ENCODE results near the gene ZNF205.

Gene ZNF205

DNA sequence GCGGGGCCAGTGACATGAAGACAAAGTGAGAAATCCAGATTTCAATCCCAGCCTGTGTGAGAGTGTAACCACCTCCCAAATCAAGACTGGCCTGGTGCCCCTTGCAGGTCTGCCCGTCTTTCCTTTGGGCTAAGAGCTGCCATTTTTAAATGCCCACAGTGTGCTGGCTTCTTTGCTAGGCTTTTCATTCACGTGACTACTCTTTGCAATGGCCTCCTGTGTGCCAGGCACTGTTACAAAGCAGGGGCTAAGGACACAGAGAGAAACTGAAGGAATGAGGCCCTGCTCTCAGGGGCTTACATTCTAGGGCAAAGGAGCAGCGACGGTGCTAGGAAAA, 13.0 kb upstream of the ZNF205 start:
- DNase-seq (ENCODE audit: low read depth, low spot score) = no peak
- H3K4me3 ChIP-seq (ENCODE audit: low read length) = no peak overlapping the region

GRCh38 chr16:3099732-3100499, 12.5 kb upstream of the ZNF205 start:
- peak overlapping the region; percentile 32 for H3K4me3 ChIP-seq (ENCODE audit: low read length)

DNA sequence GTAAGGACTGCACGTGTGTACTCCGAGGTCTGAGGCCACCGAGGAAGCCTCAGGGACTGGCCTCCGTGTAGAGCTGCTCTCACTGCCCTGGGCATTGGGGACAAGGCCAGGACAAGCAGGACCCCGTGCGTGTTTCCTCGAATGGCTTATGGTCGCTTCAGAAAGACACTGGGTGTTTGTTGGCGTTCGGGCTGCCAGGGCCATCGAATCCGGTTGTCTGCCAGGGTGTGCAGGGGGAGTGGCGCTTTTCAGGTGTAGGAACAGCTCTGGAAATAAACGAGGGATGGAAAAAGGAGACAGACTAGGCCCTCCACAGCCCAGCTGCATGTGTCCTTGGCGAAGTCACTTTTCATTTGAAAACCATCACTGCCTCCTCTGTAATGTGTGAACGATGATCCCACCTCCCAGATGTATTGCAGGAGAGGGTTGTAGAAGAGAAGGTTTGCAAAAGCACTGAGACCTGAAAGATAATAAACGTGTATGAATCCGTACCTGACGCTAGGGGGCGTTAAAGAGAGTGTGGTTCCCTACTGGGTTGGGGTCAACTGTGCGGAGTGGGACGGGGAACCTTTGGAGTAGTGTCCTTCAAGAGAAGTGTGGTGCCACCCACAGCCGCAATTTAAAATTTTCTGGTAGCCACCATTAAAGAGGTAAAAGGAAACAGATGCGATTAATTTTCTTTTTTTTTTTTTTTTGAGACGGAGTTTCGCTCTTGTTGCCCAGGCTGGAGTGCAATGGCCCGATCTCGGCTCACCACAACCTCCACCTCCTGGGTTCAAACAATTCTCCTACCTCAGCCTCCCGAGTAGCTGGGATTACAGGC, 11.2 kb upstream of the ZNF205 start:
- DNase-seq (ENCODE audit: low read depth, low spot score) = peak; percentile 49
- no peak overlapping the region for H3K4me3 ChIP-seq (ENCODE audit: low read length)

More at GRCh38 chr16:3099732-3100499, 12.5 kb upstream of the ZNF205 start:
- DNase-seq (ENCODE audit: low read depth, low spot score) = peak; percentile 83

- no peak overlapping the region for H3K4me3 ChIP-seq (ENCODE audit: low read length)
- no peak for DNase-seq (ENCODE audit: low read depth, low spot score)
These were observed 10.4 kb upstream of the ZNF205 start for GRCh38 chr16:3101841-3102470.

DNA sequence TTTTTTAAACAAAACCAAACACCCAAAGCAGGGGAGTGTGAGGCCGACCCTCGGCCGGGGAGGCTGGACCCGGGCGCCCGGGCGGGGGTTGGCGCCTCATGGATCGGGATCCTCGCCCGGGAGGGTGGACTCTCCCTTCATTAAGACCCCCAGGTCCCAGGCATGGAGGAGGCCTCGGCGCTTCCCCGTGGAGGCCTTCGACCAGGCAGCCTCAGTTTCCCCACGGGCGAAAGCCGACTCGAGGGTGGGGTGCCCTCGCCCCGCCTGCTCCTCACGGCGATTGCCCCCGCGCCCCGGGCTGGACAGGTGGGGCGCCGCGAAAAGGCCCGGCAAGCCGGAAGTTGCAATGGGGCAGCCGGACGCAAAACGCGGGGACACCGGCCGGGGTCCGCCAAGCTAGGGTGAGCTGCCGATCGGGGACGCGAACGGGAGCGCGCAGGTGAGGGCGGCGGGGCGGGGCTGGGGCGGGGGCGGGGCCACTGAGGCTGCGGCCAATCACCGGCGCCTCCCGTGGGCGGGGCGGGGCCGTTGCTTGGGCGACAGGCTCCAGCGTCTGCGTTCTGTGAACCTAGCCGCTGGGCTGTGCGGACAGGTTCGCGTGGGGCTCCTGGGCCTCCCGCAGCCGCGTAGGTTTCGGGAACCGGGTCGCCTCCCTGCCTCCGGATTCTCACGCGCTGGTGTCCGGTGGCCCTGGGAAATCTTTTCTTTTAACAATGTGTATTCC, 6.0 kb upstream of the ZNF205 start:
- DNase-seq (ENCODE audit: low read depth, low spot score) = peak; percentile 60

DNA sequence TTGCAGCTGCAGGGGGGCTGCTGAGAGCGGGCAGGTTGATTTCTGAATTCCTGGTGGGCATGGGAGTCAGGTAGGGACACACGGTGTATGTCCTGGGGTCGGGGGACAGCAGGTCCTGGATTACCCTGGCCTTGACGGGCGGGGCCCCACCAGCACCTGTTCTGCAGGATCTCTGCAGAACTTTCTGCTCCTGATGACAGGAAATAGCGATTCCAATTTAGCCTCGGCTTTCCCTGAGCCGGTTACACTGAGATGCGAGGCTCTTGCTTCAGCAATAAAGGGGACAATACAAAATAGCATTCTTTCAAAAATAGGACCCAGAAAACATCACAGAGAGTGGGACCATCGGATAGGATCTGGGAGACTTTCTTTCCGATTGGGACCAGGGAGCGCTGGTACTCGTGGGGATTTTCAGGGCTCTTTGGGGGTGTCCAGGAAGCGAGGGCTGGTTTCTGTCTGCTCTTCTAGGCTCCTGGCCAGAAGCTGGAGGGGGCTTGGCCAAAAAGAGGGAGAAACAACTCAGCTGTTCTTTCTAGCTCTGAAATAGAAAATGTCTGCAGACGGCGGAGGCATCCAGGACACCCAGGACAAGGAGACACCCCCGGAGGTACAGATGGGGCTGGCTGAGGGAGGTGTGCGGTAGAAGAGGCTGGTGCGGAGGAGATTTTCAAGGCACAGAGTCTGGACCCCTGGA, 642 bp downstream of the ZNF205 start:
- no peak overlapping the region for H3K4me3 ChIP-seq (ENCODE audit: low read length)
- DNase-seq (ENCODE audit: low read depth, low spot score) = no peak

More for the DNA sequence above, 6.0 kb upstream of the ZNF205 start:
- H3K4me3 ChIP-seq (ENCODE audit: low read length) = peak overlapping the region; percentile 60

GRCh38 chr16:3113765-3114479, 1.5 kb downstream of the ZNF205 start:
- DNase-seq (ENCODE audit: low read depth, low spot score) = no peak
- no peak overlapping the region for H3K4me3 ChIP-seq (ENCODE audit: low read length)

DNA sequence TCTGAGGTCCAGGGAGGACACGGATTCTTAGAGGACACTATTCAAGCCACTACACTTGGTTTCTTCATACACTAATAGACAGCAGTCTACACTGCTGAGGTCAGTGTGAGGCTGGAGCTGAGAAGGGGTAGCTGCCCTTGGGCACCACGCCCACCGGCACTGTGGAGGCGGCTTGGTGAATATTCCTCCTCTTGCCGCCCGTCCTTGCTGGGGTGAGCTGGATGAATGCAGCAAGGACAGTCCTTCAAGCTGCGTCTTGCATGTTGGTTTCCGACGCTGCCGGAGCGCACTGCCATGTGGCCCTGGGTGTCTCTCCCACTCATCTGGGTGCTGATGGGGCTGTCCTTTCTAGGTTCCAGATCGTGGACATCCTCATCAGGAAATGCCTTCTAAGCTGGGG, 2.6 kb downstream of the ZNF205 start:
- no peak overlapping the region for H3K4me3 ChIP-seq (ENCODE audit: low read length)
- no peak for DNase-seq (ENCODE audit: low read depth, low spot score)

- no peak overlapping the region for H3K4me3 ChIP-seq (ENCODE audit: low read length)
- no peak for DNase-seq (ENCODE audit: low read depth, low spot score)
These were observed 3.2 kb downstream of the ZNF205 start for GRCh38 chr16:3115561-3115960.

DNA sequence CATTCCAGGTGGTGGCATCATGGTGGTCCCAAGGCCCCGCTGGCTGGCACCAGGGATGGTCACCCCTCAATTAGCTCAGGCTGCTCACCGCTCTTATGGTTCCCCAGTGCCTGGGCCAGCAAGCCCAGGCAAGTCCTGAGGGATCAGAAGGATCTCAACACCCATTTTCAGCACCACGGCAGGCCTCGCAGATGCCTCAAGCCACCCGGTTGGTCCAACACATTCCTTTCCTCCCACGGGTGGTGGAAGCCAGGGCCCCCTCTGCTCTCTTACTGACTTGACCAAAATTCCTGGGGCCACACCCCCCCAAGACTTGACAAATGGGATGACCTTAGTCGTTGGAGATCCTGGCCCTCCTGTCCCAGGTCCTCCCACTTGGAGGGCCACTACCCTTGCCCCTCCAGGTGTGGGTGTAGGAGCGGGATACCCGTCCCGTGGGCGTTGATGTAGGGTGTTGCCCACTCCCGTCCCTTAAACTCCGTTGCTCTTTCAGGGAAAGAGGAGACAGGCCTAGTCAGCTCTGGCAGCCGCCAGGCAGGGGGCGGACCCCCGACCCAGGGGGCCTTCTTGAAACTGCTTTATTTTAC, 5.9 kb downstream of the ZNF205 start:
- no peak for DNase-seq (ENCODE audit: low read depth, low spot score)

GRCh38 chr16:3118846-3119245, 6.5 kb downstream of the ZNF205 start:
- H3K4me3 ChIP-seq (ENCODE audit: low read length) = no peak overlapping the region
- DNase-seq (ENCODE audit: low read depth, low spot score) = no peak

More for the DNA sequence above, 5.9 kb downstream of the ZNF205 start:
- no peak overlapping the region for H3K4me3 ChIP-seq (ENCODE audit: low read length)

- DNase-seq (ENCODE audit: low read depth, low spot score) = no peak
- no peak overlapping the region for H3K4me3 ChIP-seq (ENCODE audit: low read length)
These were observed 6.9 kb downstream of the ZNF205 start for GRCh38 chr16:3119286-3119685.

- no peak for DNase-seq (ENCODE audit: low read depth, low spot score)
- H3K4me3 ChIP-seq (ENCODE audit: low read length) = no peak overlapping the region
These were observed 7.5 kb downstream of the ZNF205 start for GRCh38 chr16:3119701-3120408.

- H3K4me3 ChIP-seq (ENCODE audit: low read length) = no peak overlapping the region
- no peak for DNase-seq (ENCODE audit: low read depth, low spot score)
These were observed 8.0 kb downstream of the ZNF205 start for GRCh38 chr16:3120435-3120834.

DNA sequence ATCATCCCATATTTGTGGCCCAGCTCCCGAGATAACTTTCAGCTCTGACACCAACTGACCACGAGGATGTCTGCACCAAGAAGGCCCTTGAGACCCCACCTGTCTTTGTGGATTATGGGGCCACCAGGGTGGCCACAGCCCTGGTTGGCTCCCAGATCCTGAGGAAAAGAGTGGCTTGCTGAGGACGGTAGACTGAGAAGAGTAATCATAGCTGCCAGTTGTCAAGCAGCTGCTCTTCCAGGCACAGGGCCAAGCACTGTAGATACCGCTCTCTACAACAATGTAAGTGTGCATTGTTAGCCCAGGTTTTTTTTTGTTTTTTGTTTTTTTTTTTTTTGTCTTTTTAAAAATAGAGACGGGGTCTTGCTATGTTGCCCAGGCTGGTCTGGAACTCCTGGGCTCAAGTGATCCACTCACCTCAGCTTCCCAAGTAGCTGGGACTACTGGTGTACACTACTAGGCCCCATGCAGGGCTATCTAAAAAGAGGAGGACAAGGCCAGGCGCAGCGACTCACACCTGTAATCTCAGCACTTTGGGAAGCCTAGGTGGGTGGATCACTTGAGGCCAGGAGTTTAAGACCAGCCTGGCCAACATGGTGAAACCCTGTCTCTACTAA, 9.6 kb downstream of the ZNF205 start:
- H3K4me3 ChIP-seq (ENCODE audit: low read length) = no peak overlapping the region
- no peak for DNase-seq (ENCODE audit: low read depth, low spot score)

- DNase-seq (ENCODE audit: low read depth, low spot score) = no peak
- no peak overlapping the region for H3K4me3 ChIP-seq (ENCODE audit: low read length)
These were observed 10.7 kb downstream of the ZNF205 start for GRCh38 chr16:3122926-3123570.

Data from Jurkat, Clone E6-1 (cell line).